HCT116 (cell line): ENCODE results near the gene ZNF432.

Experiments
- ATF3 ChIP-seq: IDR thresholded peaks from 2 replicates; pipeline ENCODE4 v1.6.1; 2012
- CBX3 ChIP-seq: IDR thresholded peaks from 2 replicates; pipeline ENCODE4 v1.6.1; 2012; ENCODE audit warnings: low read depth
- CTCF ChIP-seq, 3 experiments: fragments of 200-600 bp in 1 of 3; sonication (generic) in 1 of 3; IDR thresholded peaks in 2 of 3; conservative IDR thresholded peaks in 1 of 3; 2 replicates each; pipeline ENCODE4 v1.5.1; 2012 to 2017; ENCODE audit warnings: low read depth in 2 of 3, low read length in 2 of 3, antibody characterized with exemption in 1 of 3, borderline replicate concordance in 1 of 3, control low read depth in 1 of 3, mild to moderate bottlenecking in 1 of 3, mixed read lengths in 1 of 3, mixed run types in 1 of 3, moderate library complexity in 1 of 3; ENCODE audit not compliant: insufficient read depth in 1 of 3
- ELF1 ChIP-seq: IDR thresholded peaks from 2 replicates; pipeline ENCODE4 v1.6.1; 2012; ENCODE audit warnings: low read depth, borderline replicate concordance
- EZH2 ChIP-seq: fragments of 200-600 bp; sonication (generic); IDR thresholded peaks from 2 replicates; pipeline ENCODE4 v1.6.1; 2017; ENCODE audit warnings: antibody characterized with exemption, mixed run types
- JUND ChIP-seq: IDR thresholded peaks from 2 replicates; pipeline ENCODE4 v1.6.1; 2012
- POLR2A ChIP-seq: IDR thresholded peaks from 2 replicates; pipeline ENCODE4 v1.7.0; 2011; ENCODE audit warnings: borderline replicate concordance; ENCODE audit not compliant: insufficient read depth, insufficient read length; ENCODE audit errors: extremely low read depth
- POLR2AphosphoS5 ChIP-seq: IDR thresholded peaks from 2 replicates; pipeline ENCODE4 v1.6.1; 2011; ENCODE audit warnings: mild to moderate bottlenecking, low read depth, low read length, moderate library complexity
- RAD21 ChIP-seq: IDR thresholded peaks from 2 replicates; pipeline ENCODE4 v1.6.1; 2012; ENCODE audit warnings: low read depth, mild to moderate bottlenecking
- REST ChIP-seq: IDR thresholded peaks from 2 replicates; pipeline ENCODE4 v1.6.1; 2012; ENCODE audit warnings: low read depth
- SP1 ChIP-seq: IDR thresholded peaks from 2 replicates; pipeline ENCODE4 v1.6.1; 2012; ENCODE audit warnings: low read depth
- SRF ChIP-seq: IDR thresholded peaks from 2 replicates; pipeline ENCODE4 v1.6.1; 2012; ENCODE audit warnings: low read depth
- TCF7L2 ChIP-seq: IDR thresholded peaks from 2 replicates; pipeline ENCODE4 v1.7.0; 2011; ENCODE audit warnings: borderline replicate concordance, inconsistent platforms; ENCODE audit not compliant: insufficient read depth, insufficient read length; ENCODE audit errors: extremely low read depth
- ZNF274 ChIP-seq: fragments of 200-500 bp; sonication (Bioruptor generic); IDR thresholded peaks from 2 replicates; pipeline ENCODE4 v1.6.1; 2014; ENCODE audit warnings: mild to moderate bottlenecking, low read depth, low read length, inconsistent platforms

GRCh38 chr19:52007806-52008557, 40.7 kb downstream of the ZNF432 start, which contains the start of gene ZNF615:
- TF ChIP-seq EZH2 (no peak), CTCF (IDR thresholded peaks at IDR 0.05 in 2 of 3, conservative IDR thresholded peaks at IDR 0.05 in 1 of 3; ENCODE audit: borderline replicate concordance in 1 of 3, insufficient read depth in 1 of 3, low read depth in 2 of 3, low read length in 2 of 3) (no peak), REST (no peak), JUND (no peak), ZNF274 (no peak), TCF7L2 (no peak), RAD21 (no peak), POLR2AphosphoS5 (no peak; the same call in 1 of the 2 replicates), ATF3 (no peak), POLR2A (no peak), SRF (no peak), SP1 (no peak), ELF1 (no peak), CBX3 (no peak)
